B cell (primary cell): ENCODE measurements around the gene WDR47. TPM values are rescaled to one million over a fixed set of nuclear protein-coding genes. Genes with fewer than 3 reads are reported as not detected.
"Not testable (repeated sequence)": the region's sequence is repeated elsewhere in the genome, so short reads cannot be mapped to it uniquely, and the experiment has no call there.

Experiments used
- ATAC-seq: fragments of 200-7000 bp; cut with Tn5 transposase; one replicate; pipeline ENCODE4 v1.10.0; 2021; ENCODE audit warnings: low read depth, mild to moderate bottlenecking, moderate number of reproducible peaks, moderate library complexity
- CTCF ChIA-PET: fragments of 350-600 bp; sonication (Branson Sonifier 250); formaldehyde crosslinking; loops from one replicate; lab custom pipeline; 2021; ENCODE audit warnings: antibody characterized with exemption, inconsistent platforms; lab: Charles Lee
- POLR2A ChIA-PET: fragments of 350-600 bp; sonication (Branson Sonifier 250); formaldehyde crosslinking; loops from one replicate; lab custom pipeline; 2021; ENCODE audit warnings: antibody characterized with exemption; lab: Charles Lee
- DNase-seq: peaks from one replicate; pipeline ENCODE4 v3.0.0; 2013
- H2AFZ ChIP-seq: 2 replicates; pipeline ENCODE4 v1.6.1; 2012; ENCODE audit warnings: mild to moderate bottlenecking, low read depth, low read length; ENCODE audit not compliant: insufficient read depth, poor library complexity, severe bottlenecking
- H3K27ac ChIP-seq, 2 donors: 1 replicate in 1 of 2; 2 replicates in 1 of 2; pipeline ENCODE4 v1.5.1; 2012 to 2013; ENCODE audit warnings: low read length in 2 of 2, mild to moderate bottlenecking in 2 of 2, moderate library complexity in 1 of 2
- H3K27me3 ChIP-seq, 4 experiments: fragments of 200-600 bp in 1 of 4; sonication (generic) in 1 of 4; replicated peaks in 1 of 4; 1 replicate in 2 of 4; 2 replicates in 2 of 4; pipeline versions ENCODE4 v1.6.1 to v1.7.0; 2013 to 2016; ENCODE audit warnings: low read length in 3 of 4, mild to moderate bottlenecking in 2 of 4, mixed read lengths in 1 of 4, moderate library complexity in 1 of 4; ENCODE audit not compliant: insufficient read depth in 4 of 4, control insufficient read depth in 3 of 4; ENCODE audit errors: control extremely low read depth in 1 of 4
- H3K36me3 ChIP-seq, 2 experiments: replicated peaks in 1 of 2; 1 replicate in 1 of 2; 2 replicates in 1 of 2; pipeline versions ENCODE4 v1.6.1 to v1.7.1; 2013; ENCODE audit warnings: low read length in 1 of 2; ENCODE audit not compliant: insufficient read depth in 2 of 2, control insufficient read depth in 1 of 2; ENCODE audit errors: control extremely low read depth in 1 of 2, extremely low read depth in 1 of 2
- H3K4me1 ChIP-seq, 2 donors: fragments of 200-600 bp in 1 of 2; sonication (generic) in 1 of 2; 1 replicate in 1 of 2; 2 replicates in 1 of 2; pipeline versions ENCODE4 v1.5.1 to v1.6.1; 2013 to 2017; ENCODE audit warnings: low read length in 2 of 2; ENCODE audit not compliant: control insufficient read depth in 2 of 2, insufficient read depth in 2 of 2
- H3K4me2 ChIP-seq: replicated peaks from 2 replicates; pipeline ENCODE3; 2012; ENCODE audit warnings: mild to moderate bottlenecking, low read depth, low read length; ENCODE audit not compliant: poor library complexity, severe bottlenecking
- H3K4me3 ChIP-seq, 5 experiments: fragments of 200-600 bp in 1 of 5; sonication (generic) in 1 of 5; 1 replicate in 3 of 5; 2 replicates in 2 of 5; pipeline versions ENCODE4 v1.5.1 to v1.7.0; 2011 to 2016; ENCODE audit warnings: low read length in 4 of 5, mild to moderate bottlenecking in 4 of 5, low read depth in 2 of 5, control low read depth in 1 of 5, moderate library complexity in 1 of 5; ENCODE audit not compliant: insufficient read depth in 1 of 5; ENCODE audit errors: control extremely low read depth in 1 of 5, extremely low read depth in 1 of 5
- H3K79me2 ChIP-seq: fragments of 200-600 bp; sonication (generic); one replicate; pipeline ENCODE4 v1.6.0; 2016; ENCODE audit warnings: low read length; ENCODE audit not compliant: control insufficient read depth, insufficient read depth
- H3K9ac ChIP-seq: fragments of 200-600 bp; sonication (generic); 2 replicates; pipeline ENCODE4 v1.6.1; 2017; ENCODE audit warnings: mild to moderate bottlenecking, low read length, moderate library complexity
- H3K9me3 ChIP-seq, 3 donors: one replicate each; pipeline versions ENCODE4 v1.6.1 to v1.7.1; 2013; ENCODE audit warnings: low read length in 2 of 3; ENCODE audit not compliant: control insufficient read depth in 2 of 3, insufficient read depth in 1 of 3; ENCODE audit errors: control extremely low read depth in 1 of 3
- H4K20me1 ChIP-seq: 2 replicates; pipeline ENCODE4 v1.6.0; 2012; ENCODE audit warnings: mild to moderate bottlenecking, low read length; ENCODE audit not compliant: insufficient read depth, control insufficient read depth, poor library complexity, severe bottlenecking
- H3K27ac Mint-ChIP-seq: one replicate; pipeline ENCODE4 v1.8.0; 2021; ENCODE audit warnings: mixed read lengths
- H3K27me3 Mint-ChIP-seq: one replicate; pipeline ENCODE4 v1.8.0; 2021; ENCODE audit warnings: mixed read lengths
- H3K4me1 Mint-ChIP-seq: one replicate; pipeline ENCODE4 v1.8.0; 2021; ENCODE audit warnings: mixed read lengths
- H3K4me3 Mint-ChIP-seq: one replicate; pipeline ENCODE4 v1.8.0; 2021; ENCODE audit warnings: mixed read lengths
- H3K9me3 Mint-ChIP-seq: one replicate; pipeline ENCODE4 v1.8.0; 2022; ENCODE audit warnings: mixed read lengths; ENCODE audit not compliant: insufficient read depth
- CTCF ChIP-seq: fragments of 200-600 bp; IDR thresholded peaks from one replicate; pipeline ENCODE4 v1.8.0; 2022; ENCODE audit warnings: antibody characterized with exemption, mild to moderate bottlenecking
- EZH2 ChIP-seq: IDR thresholded peaks from 2 replicates; pipeline ENCODE4 v1.6.1; 2012; ENCODE audit warnings: borderline replicate concordance, low read depth, mild to moderate bottlenecking, moderate library complexity, low read length; ENCODE audit not compliant: insufficient read depth, poor library complexity, severe bottlenecking
- WGBS: methylation state at CpG from one replicate; pipeline ENCODE4 v1.1.5; 2013; ENCODE audit warnings: missing lambda C conversion rate; ENCODE audit not compliant: insufficient coverage; 5-methylcytosine and 5-hydroxymethylcytosine counted together
- intact Hi-C: fragments of 100-400 bp; cut with micrococcal nuclease; formaldehyde crosslinking; loops from one replicate; pipeline ENCODE4 v1.10.0; 2022
- polyA plus RNA-seq: library from polyadenylated mRNA; depleted of rRNA; stranded (reverse); fragments of >200 nt; gene quantifications from 2 replicates; pipeline ENCODE4 v1.2.3, GENCODE V29; 2012
- total RNA-seq, 2 donors: library from RNA; stranded (reverse); fragments of 120-200 nt in 1 of 2; gene quantifications; 1 replicate in 1 of 2; 2 replicates in 1 of 2; pipeline versions ENCODE4 v1.2.3 to v1.2.4, GENCODE V29; 2013 to 2022

Gene WDR47
- total and polyA plus RNA-seq, 2 donors (not counting 1 experiment from before 2014, with no cell fraction given): 4.4 to 21.6 TPM

- no peak for TF ChIP-seq EZH2
- no peak for TF ChIP-seq CTCF
- CTCF ChIA-PET: no interaction called here
- WGBS: no CpG with 5 or more reads among the region's 2 CpGs
- Histone ChIP-seq H3K27me3 (no peaks in the 10 kb centered on the region), H4K20me1 (no peaks in the 10 kb centered on the region), H2AFZ (no peak overlapping the region), H3K4me3 (no peak overlapping the region), H3K4me1 (no peaks in the 10 kb centered on the region), H3K27ac (no peak overlapping the region), H3K4me2 (no peak overlapping the region), H3K36me3 (no peaks in the 10 kb centered on the region), H3K9me3 (no peaks in the 10 kb centered on the region), H3K79me2 (peaks cover 34% of the 10 kb centered on the region), H3K9ac (no peak overlapping the region)
- Mint-ChIP-seq H3K4me3 (no peak overlapping the region), H3K27me3 (no peaks in the 10 kb centered on the region), H3K27ac (no peak overlapping the region), H3K9me3 (no peaks in the 10 kb centered on the region), H3K4me1 (peaks cover 2% of the 10 kb centered on the region)
- intact Hi-C loops: loop anchor here (10.0 kb wide), 1 partner anchor 170 kb away; no protein-coding TSS in a partner anchor
- POLR2A ChIA-PET: no interaction called here
- DNase-seq (no peak), ATAC-seq (no peak)
These were observed 17.3 kb downstream of the WDR47 start for GRCh38 chr1:109024646-109025045.

GRCh38 chr1:109020693-109021257 is 21.1 kb downstream of the WDR47 start:
- ATAC-seq (no peak), DNase-seq (no peak)
- Histone ChIP-seq H3K9ac (no peak overlapping the region), H3K9me3 (peaks cover 1 to 13% (median 6%) of the 10 kb centered on the region in 3 donors), H3K79me2 (peaks cover 13% of the 10 kb centered on the region), H3K36me3 (peaks cover 3 to 13% of the 10 kb centered on the region in 2 experiments), H3K27me3 (no peaks in the 10 kb centered on the region), H3K4me2 (no peak overlapping the region), H3K4me3 (no peak overlapping the region), H2AFZ (no peak overlapping the region), H4K20me1 (no peaks in the 10 kb centered on the region), H3K4me1 (no peaks in the 10 kb centered on the region), H3K27ac (no peak overlapping the region)
- WGBS: 100% methylated on average over 1 of the region's 3 CpGs
- no peak overlapping the region for H3K4me3 Mint-ChIP-seq
- H3K4me1 Mint-ChIP-seq: peaks cover 2% of the 10 kb centered on the region
- CTCF ChIA-PET: no interaction called here
- no peak overlapping the region for H3K27ac Mint-ChIP-seq
- TF ChIP-seq EZH2 (no peak), CTCF (no peak)
- intact Hi-C loops: loop anchor here (10.0 kb wide), 1 partner anchor 174 kb away; no protein-coding TSS in a partner anchor
- POLR2A ChIA-PET: interaction anchor here (0.6 kb wide), 1 partner anchor 19 kb away, joined by 3 read pairs; no protein-coding TSS in a partner anchor
- no peaks in the 10 kb centered on the region for H3K9me3 Mint-ChIP-seq
- H3K27me3 Mint-ChIP-seq: no peaks in the 10 kb centered on the region

GRCh38 chr1:109017719-109018118 is 24.2 kb downstream of the WDR47 start:
- 96% methylated on average over 3 of the region's 6 CpGs for WGBS
- H3K27ac Mint-ChIP-seq, H3K27me3 Mint-ChIP-seq, H3K27me3 ChIP-seq, DNase-seq, H3K4me1 Mint-ChIP-seq, H3K4me3 Mint-ChIP-seq, H4K20me1 ChIP-seq, H3K4me1 ChIP-seq, H2AFZ ChIP-seq, intact Hi-C loops, H3K79me2 ChIP-seq, H3K27ac ChIP-seq, H3K9ac ChIP-seq, POLR2A ChIA-PET, ATAC-seq, H3K9me3 Mint-ChIP-seq, H3K4me2 ChIP-seq, H3K4me3 ChIP-seq: not testable (repeated sequence)
- CTCF ChIA-PET: interaction anchor here (1.5 kb wide), 1 partner anchor 10 kb away, joined by 5 read pairs; no protein-coding TSS in a partner anchor
- H3K36me3 ChIP-seq: peaks cover 4 to 23% of the 10 kb centered on the region in 2 experiments
- peaks cover 1 to 13% (median 6%) of the 10 kb centered on the region in 3 donors for H3K9me3 ChIP-seq
